ENCODE data around the gene ANTKMT.
A peak's percentile ranks its signal among the peaks of the same experiment; 100 is the strongest.

Gene ANTKMT

GRCh38 chr16:715477-716199, 5.3 kb upstream of the ANTKMT start:
- peak; percentile 61 for DNase-seq (ENCODE audit: low spot score)

GRCh38 chr16:716200-716568, 4.8 kb upstream of the ANTKMT start:
- DNase-seq (ENCODE audit: low spot score) = peak; percentile 52

GRCh38 chr16:716768-717325, 4.1 kb upstream of the ANTKMT start:
- DNase-seq (ENCODE audit: low spot score) = no peak

- no peak for DNase-seq (ENCODE audit: low spot score)
Observed at GRCh38 chr16:717450-718245, 3.3 kb upstream of the ANTKMT start.

GRCh38 chr16:718389-718788, 2.6 kb upstream of the ANTKMT start:
- DNase-seq (ENCODE audit: low spot score) = no peak

- DNase-seq (ENCODE audit: low spot score) = no peak
Observed at GRCh38 chr16:718922-719321, 2.0 kb upstream of the ANTKMT start.

- DNase-seq (ENCODE audit: low spot score) = no peak
Observed at GRCh38 chr16:719815-720446, 1.0 kb upstream of the ANTKMT start.

- peak; percentile 52 for DNase-seq (ENCODE audit: low spot score)
Observed at GRCh38 chr16:720447-720989, 428 bp upstream of the ANTKMT start.

GRCh38 chr16:721765-722540, 1.0 kb downstream of the ANTKMT start:
- DNase-seq (ENCODE audit: low spot score) = no peak

GRCh38 chr16:722835-723633, 2.1 kb downstream of the ANTKMT start:
- no peak for DNase-seq (ENCODE audit: low spot score)

GRCh38 chr16:723695-724094, 2.7 kb downstream of the ANTKMT start:
- no peak for DNase-seq (ENCODE audit: low spot score)

- no peak for DNase-seq (ENCODE audit: low spot score)
Observed at GRCh38 chr16:724188-725040, 3.5 kb downstream of the ANTKMT start.

GRCh38 chr16:725041-725376, 4.1 kb downstream of the ANTKMT start:
- no peak for DNase-seq (ENCODE audit: low spot score)

GRCh38 chr16:725463-726187, 4.7 kb downstream of the ANTKMT start:
- no peak for DNase-seq (ENCODE audit: low spot score)

- DNase-seq (ENCODE audit: low spot score) = no peak
Observed at GRCh38 chr16:726188-726437, 5.2 kb downstream of the ANTKMT start.

GRCh38 chr16:726438-727290, 5.7 kb downstream of the ANTKMT start, which contains the start of the genes CCDC78 and HAGHL:
Gene CCDC78 (minus strand): TSS chr16:726443. CDS start chr16:726367, 76 bp downstream.
Gene HAGHL (plus strand): TSS chr16:727106. CDS start chr16:727510, 404 bp downstream.
- peak; percentile 87 for DNase-seq (ENCODE audit: low spot score)

- no peak for DNase-seq (ENCODE audit: low spot score)
Observed at GRCh38 chr16:727291-727977, 6.5 kb downstream of the ANTKMT start.

All from iPS-NIHi11 (cell line).